Endothelial cell (in vitro differentiated cells): Measurements from ENCODE around the gene MED13L. TPM values are rescaled to one million over a fixed set of nuclear protein-coding genes. Genes with fewer than 3 reads are reported as not detected.

Experiments used
- DNase-seq: peaks from one replicate; pipeline ENCODE4 v3.0.0; 2021; ENCODE audit warnings: low spot score
- H3K27ac Mint-ChIP-seq: one replicate; pipeline ENCODE4 v1.8.0; 2021; ENCODE audit warnings: mixed read lengths, inconsistent platforms; ENCODE audit not compliant: unreplicated experiment
- H3K27me3 Mint-ChIP-seq: one replicate; pipeline ENCODE4 v1.8.0; 2021; ENCODE audit warnings: mild to moderate bottlenecking, moderate library complexity, mixed read lengths, inconsistent platforms; ENCODE audit not compliant: unreplicated experiment
- H3K36me3 Mint-ChIP-seq: one replicate; pipeline ENCODE4 v1.8.0; 2021; ENCODE audit warnings: mild to moderate bottlenecking, low read depth, mixed read lengths, inconsistent platforms; ENCODE audit not compliant: unreplicated experiment
- H3K4me1 Mint-ChIP-seq: one replicate; pipeline ENCODE4 v1.8.0; 2021; ENCODE audit warnings: mild to moderate bottlenecking, mixed read lengths, inconsistent platforms; ENCODE audit not compliant: unreplicated experiment
- H3K4me3 Mint-ChIP-seq: one replicate; pipeline ENCODE4 v1.8.0; 2021; ENCODE audit warnings: mild to moderate bottlenecking, mixed read lengths, inconsistent platforms; ENCODE audit not compliant: unreplicated experiment
- H3K9me3 Mint-ChIP-seq: one replicate; pipeline ENCODE4 v1.8.0; 2021; ENCODE audit warnings: mixed read lengths, inconsistent platforms; ENCODE audit not compliant: unreplicated experiment
- total RNA-seq: library from RNA; stranded (reverse); fragmentation: NEBNext Ultra II Directional; extraction: Animal tissue kit (Norgen Biotek cat#: 25700); gene quantifications from one replicate; pipeline ENCODE4 v1.2.1, GENCODE V29; 2021; ENCODE audit not compliant: unreplicated experiment
- TF ChIP-seq, protein P1 (sequence below): fragments of 200-600 bp; sonication (generic); IDR thresholded peaks from one replicate; pipeline ENCODE4 v1.5.0; 2021; ENCODE audit warnings: antibody characterized with exemption; ENCODE audit not compliant: unreplicated experiment

MED13L gene
- total RNA-seq, 1 donor from 2014 or later, result 97.0 TPM

DNA sequence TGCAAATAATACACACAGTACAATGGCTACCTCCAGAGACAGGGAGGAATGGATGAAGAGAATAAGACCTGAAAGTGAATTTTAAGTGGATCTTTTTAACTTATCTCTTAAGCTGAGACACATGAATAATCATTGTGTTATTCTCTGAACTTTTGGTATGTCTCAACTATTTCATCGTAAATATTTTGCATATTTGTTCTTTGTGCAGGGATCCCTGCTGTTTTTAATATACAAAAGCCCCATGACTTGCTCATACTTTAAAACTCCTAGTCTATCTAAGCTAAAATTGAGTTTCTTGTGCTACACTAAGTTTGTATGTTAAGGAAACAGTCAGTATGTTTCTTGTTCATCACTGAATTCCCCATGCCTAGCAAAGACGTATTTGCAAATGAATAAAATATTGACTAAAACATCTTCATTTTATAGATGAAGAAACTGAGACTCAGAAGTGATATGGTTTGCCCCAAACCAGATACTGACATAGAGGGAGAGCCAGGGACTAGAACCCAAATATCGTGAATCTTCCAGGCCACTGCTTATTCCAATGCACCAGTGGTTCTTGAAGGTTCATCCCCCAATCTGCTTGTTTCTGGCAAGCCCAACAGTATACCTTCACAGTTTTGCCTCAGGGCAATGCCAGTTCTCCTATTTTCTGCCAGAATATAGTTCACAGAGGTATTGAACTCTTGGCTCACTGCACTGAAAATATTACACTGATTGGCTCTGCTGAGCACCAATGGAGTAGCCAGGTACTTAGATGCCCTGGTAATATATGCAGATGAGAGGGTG lies 356.9 kb downstream of the MED13L start:
- no peak for DNase-seq
- Mint-ChIP-seq H3K4me1 (no peaks in the 10 kb centered on the region), H3K27me3 (peaks cover 7% of the 10 kb centered on the region), H3K9me3 (no peaks in the 10 kb centered on the region), H3K4me3 (no peak overlapping the region), H3K27ac (no peak overlapping the region), H3K36me3 (no peaks in the 10 kb centered on the region)
- TF ChIP-seq, protein P1, sequence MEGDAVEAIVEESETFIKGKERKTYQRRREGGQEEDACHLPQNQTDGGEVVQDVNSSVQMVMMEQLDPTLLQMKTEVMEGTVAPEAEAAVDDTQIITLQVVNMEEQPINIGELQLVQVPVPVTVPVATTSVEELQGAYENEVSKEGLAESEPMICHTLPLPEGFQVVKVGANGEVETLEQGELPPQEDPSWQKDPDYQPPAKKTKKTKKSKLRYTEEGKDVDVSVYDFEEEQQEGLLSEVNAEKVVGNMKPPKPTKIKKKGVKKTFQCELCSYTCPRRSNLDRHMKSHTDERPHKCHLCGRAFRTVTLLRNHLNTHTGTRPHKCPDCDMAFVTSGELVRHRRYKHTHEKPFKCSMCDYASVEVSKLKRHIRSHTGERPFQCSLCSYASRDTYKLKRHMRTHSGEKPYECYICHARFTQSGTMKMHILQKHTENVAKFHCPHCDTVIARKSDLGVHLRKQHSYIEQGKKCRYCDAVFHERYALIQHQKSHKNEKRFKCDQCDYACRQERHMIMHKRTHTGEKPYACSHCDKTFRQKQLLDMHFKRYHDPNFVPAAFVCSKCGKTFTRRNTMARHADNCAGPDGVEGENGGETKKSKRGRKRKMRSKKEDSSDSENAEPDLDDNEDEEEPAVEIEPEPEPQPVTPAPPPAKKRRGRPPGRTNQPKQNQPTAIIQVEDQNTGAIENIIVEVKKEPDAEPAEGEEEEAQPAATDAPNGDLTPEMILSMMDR, result no peak

DNA sequence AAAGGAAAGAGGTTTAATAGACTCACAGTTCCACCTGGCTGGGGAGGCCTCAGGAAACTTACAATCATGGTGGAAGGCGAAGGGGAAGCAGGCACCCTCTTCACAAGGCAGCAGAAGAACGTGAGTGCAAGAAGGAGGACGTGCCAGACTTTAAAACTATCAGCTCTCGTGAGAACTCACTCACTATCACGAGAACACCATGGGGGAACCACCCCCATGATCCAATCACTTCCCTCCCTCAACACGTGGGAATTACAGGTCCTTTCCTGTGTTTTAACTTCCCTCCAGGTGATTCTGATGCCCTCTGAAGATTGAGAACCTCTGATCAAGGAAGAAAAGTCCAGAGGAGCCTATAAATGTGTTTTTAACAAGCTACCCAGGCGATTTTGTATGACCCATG lies 358.7 kb downstream of the MED13L start:
- H3K27ac Mint-ChIP-seq, result no peak overlapping the region
- no peaks in the 10 kb centered on the region for H3K36me3 Mint-ChIP-seq
- H3K27me3 Mint-ChIP-seq, result peaks cover 4% of the 10 kb centered on the region
- no peak overlapping the region for H3K4me3 Mint-ChIP-seq
- H3K9me3 Mint-ChIP-seq, result no peaks in the 10 kb centered on the region
- TF ChIP-seq, protein P1, result no peak
- no peaks in the 10 kb centered on the region for H3K4me1 Mint-ChIP-seq
- no peak for DNase-seq

GRCh38 chr12:115916910-115917668 lies 360.4 kb downstream of the MED13L start:
- Mint-ChIP-seq H3K27ac (no peak overlapping the region), H3K4me3 (no peak overlapping the region), H3K36me3 (no peaks in the 10 kb centered on the region), H3K4me1 (no peaks in the 10 kb centered on the region), H3K9me3 (no peaks in the 10 kb centered on the region), H3K27me3 (peaks cover 4% of the 10 kb centered on the region)
- TF ChIP-seq, protein P1, result peak; percentile 99
- DNase-seq, result peak; percentile 73

GRCh38 chr12:115914122-115914521 lies 363.4 kb downstream of the MED13L start:
- H3K36me3 Mint-ChIP-seq, result no peaks in the 10 kb centered on the region
- TF ChIP-seq, protein P1, result no peak
- peaks cover 4% of the 10 kb centered on the region for H3K27me3 Mint-ChIP-seq
- H3K4me1 Mint-ChIP-seq, result no peaks in the 10 kb centered on the region
- H3K27ac Mint-ChIP-seq, result no peak overlapping the region
- H3K4me3 Mint-ChIP-seq, result no peak overlapping the region
- no peaks in the 10 kb centered on the region for H3K9me3 Mint-ChIP-seq
- no peak for DNase-seq

DNA sequence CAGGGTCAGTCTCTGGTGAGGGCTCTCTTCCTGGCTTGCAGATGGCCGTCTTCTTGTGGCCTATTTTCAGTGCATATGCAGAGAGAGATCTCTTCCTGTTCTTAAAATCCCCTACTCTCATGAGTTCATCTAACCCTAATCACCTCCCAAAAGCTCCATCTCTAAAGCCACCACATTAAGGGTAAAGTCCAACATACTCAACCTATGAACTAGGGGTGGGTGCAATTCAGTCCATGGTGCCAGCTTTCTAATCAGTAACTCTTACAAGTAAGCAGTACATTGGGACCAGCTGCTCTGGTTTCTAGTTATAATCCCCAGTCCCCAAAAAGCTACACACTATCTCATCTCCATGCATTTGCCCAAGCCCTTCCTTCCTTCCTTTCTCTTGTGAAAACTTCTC lies 365.1 kb downstream of the MED13L start:
- Mint-ChIP-seq H3K4me1 (no peaks in the 10 kb centered on the region), H3K9me3 (no peaks in the 10 kb centered on the region), H3K27ac (no peak overlapping the region), H3K4me3 (no peak overlapping the region), H3K36me3 (no peaks in the 10 kb centered on the region), H3K27me3 (peaks cover 4% of the 10 kb centered on the region)
- TF ChIP-seq, protein P1, result no peak
- no peak for DNase-seq
